MCF 10A (cell line): ENCODE measurements around the gene MAN2A2. TPM values are rescaled to one million over a fixed set of nuclear protein-coding genes. Genes with fewer than 3 reads are reported as not detected.

ENCODE experiments used
- BruUV-seq: library from RNA; stranded (reverse); fragments of 400-500 nt; replicated peaks from 2 replicates; lab custom pipeline; 2021; lab: Mats Ljungman, UMichigan
- CTCF ChIA-PET: fragments of 300-600 bp; sonication (Branson Sonifier 250); formaldehyde crosslinking; extraction: SDS; loops from one replicate; lab custom pipeline; 2021; ENCODE audit warnings: antibody characterized with exemption, inconsistent platforms; lab: Yijun Ruan, JAX
- POLR2A ChIA-PET: fragments of 300-600, 350-650 bp; sonication (Branson Sonifier 250); formaldehyde crosslinking; extraction: SDS; loops from one replicate; lab custom pipeline; 2020; ENCODE audit warnings: antibody characterized with exemption, inconsistent platforms; lab: Yijun Ruan, JAX
- DNase-seq: peaks from one replicate; pipeline ENCODE4 v3.0.0-alpha.2; 2018; ENCODE audit not compliant: unreplicated experiment
- H3K27ac Mint-ChIP-seq: one replicate; pipeline ENCODE4 v1.8.0; 2022; ENCODE audit warnings: mild to moderate bottlenecking, low read depth, mixed read lengths; ENCODE audit not compliant: unreplicated experiment
- H3K27me3 Mint-ChIP-seq: one replicate; pipeline ENCODE4 v1.8.0; 2022; ENCODE audit warnings: mixed read lengths; ENCODE audit not compliant: insufficient read depth, unreplicated experiment
- H3K36me3 Mint-ChIP-seq: one replicate; pipeline ENCODE4 v1.8.0; 2022; ENCODE audit warnings: mild to moderate bottlenecking, moderate library complexity, mixed read lengths; ENCODE audit not compliant: insufficient read depth, unreplicated experiment
- H3K4me1 Mint-ChIP-seq: one replicate; pipeline ENCODE4 v1.8.0; 2022; ENCODE audit warnings: mixed read lengths; ENCODE audit not compliant: insufficient read depth, unreplicated experiment
- H3K4me3 Mint-ChIP-seq: one replicate; pipeline ENCODE4 v1.8.0; 2022; ENCODE audit warnings: mild to moderate bottlenecking, moderate library complexity, mixed read lengths; ENCODE audit not compliant: unreplicated experiment
- H3K9me3 Mint-ChIP-seq: one replicate; pipeline ENCODE4 v1.8.0; 2022; ENCODE audit warnings: mixed read lengths; ENCODE audit not compliant: unreplicated experiment
- CTCF ChIP-seq: fragments of 200-600 bp; IDR thresholded peaks from one replicate; pipeline ENCODE4 v1.8.0; 2022; ENCODE audit warnings: antibody characterized with exemption, mild to moderate bottlenecking; ENCODE audit not compliant: unreplicated experiment
- intact Hi-C: fragments of 100-400 bp; cut with micrococcal nuclease; formaldehyde crosslinking; loops from 2 replicates; pipeline ENCODE4 v1.14.1; 2022
- total RNA-seq: library from RNA; stranded (reverse); gene quantifications from 2 replicates; pipeline ENCODE4 v1.2.3, GENCODE V29; 2022

Gene MAN2A2
- total RNA-seq, 1 experiment from 2014 or later = 42.4 TPM

- no TSS peak for BruUV-seq
- DNase-seq = no peak
- no peaks in the 10 kb centered on the region for H3K9me3 Mint-ChIP-seq
- no peak for TF ChIP-seq CTCF
- intact Hi-C loops = loop anchor here (1.0 kb wide), 1 partner anchor 31 kb away; the partner anchor contains the start of gene HDDC3
- H3K27me3 Mint-ChIP-seq = no peaks in the 10 kb centered on the region
- H3K27ac Mint-ChIP-seq = peak overlapping the region; percentile 57
- peak overlapping the region; percentile 82 for H3K4me3 Mint-ChIP-seq
- ChIA-PET CTCF (interaction anchor here (0.6 to 12.8 kb wide), 14 partner anchors 9 to 582 kb away, joined by 3 to 131 read pairs (median 3); partner anchors contain the start of genes FES, HDDC3 and UNC45A), POLR2A (interaction anchor here (0.5 to 7.9 kb wide), 5 partner anchors 8 to 194 kb away, joined by 3 to 150 read pairs (median 4); partner anchors contain the start of genes HDDC3 and UNC45A)
- peaks cover 10% of the 10 kb centered on the region for H3K4me1 Mint-ChIP-seq
- H3K36me3 Mint-ChIP-seq = peaks cover 8% of the 10 kb centered on the region
Observed at GRCh38 chr15:90901175-90902039, 1.7 kb upstream of the MAN2A2 start.

DNA sequence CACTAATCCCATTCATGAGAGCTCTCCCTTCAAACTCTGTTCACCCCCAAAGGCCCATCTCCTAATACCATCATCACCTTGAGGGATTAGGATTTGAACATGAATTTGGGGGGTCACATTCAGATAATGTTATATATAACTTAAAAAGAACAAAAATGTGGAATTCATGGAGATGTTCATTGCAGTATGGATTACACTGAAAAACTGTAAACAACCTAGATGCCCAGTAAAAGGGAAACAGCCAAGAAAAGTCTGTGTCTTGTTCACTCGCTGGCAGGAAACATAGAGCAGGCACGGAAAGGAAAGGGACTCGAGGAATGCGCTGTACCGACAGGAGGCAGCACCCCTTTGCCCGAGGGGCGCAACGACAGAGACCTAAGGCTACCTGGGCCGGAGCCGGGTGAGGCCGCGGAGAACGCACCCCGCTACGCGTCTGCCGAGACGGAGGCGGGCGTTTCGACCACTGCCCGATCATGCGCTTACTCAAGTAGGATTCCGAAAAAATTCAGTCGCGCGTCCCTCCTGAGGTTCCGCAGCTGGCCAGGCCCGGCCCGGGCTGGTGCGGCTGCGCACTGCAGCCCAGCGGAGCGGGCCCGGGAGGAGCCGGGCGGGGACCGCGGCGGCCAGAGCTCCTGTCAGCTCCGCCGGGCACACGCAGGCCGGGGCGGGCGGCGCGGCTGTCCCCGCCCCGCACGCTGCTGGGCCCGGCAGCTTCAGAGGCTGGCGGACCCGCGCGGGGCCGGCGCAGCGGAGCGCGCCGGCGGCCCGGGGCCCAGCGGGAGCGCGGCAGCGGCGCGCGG is 862 bp upstream of the MAN2A2 start:
- no peaks in the 10 kb centered on the region for H3K27me3 Mint-ChIP-seq
- BruUV-seq = TSS peak; percentile 51
- peak overlapping the region; percentile 82 for H3K4me3 Mint-ChIP-seq
- H3K27ac Mint-ChIP-seq = peak overlapping the region; percentile 57
- peaks cover 10% of the 10 kb centered on the region for H3K4me1 Mint-ChIP-seq
- peak; percentile 62 for TF ChIP-seq CTCF
- ChIA-PET POLR2A (interaction anchor here (0.5 to 7.9 kb wide), 12 partner anchors 9 to 987 kb away, joined by 3 to 150 read pairs (median 4); partner anchors contain the start of genes FURIN, HDDC3, PRC1 and RCCD1), CTCF (interaction anchor here (0.6 to 12.8 kb wide), 18 partner anchors 9 to 583 kb away, joined by 3 to 131 read pairs (median 3); partner anchors contain the start of genes FES, FURIN, HDDC3 and UNC45A)
- H3K9me3 Mint-ChIP-seq = no peaks in the 10 kb centered on the region
- intact Hi-C loops = loop anchor here (1.0 kb wide), 1 partner anchor 30 kb away; the partner anchor contains the start of gene HDDC3
- H3K36me3 Mint-ChIP-seq = peaks cover 15% of the 10 kb centered on the region
- peak; percentile 81 for DNase-seq

- Mint-ChIP-seq H3K36me3 (peaks cover 20% of the 10 kb centered on the region), H3K4me1 (peaks cover 10% of the 10 kb centered on the region), H3K27ac (peak overlapping the region; percentile 67), H3K9me3 (no peaks in the 10 kb centered on the region), H3K27me3 (no peaks in the 10 kb centered on the region), H3K4me3 (peak overlapping the region; percentile 82)
- POLR2A ChIA-PET = interaction anchor here (0.6 to 7.9 kb wide), 8 partner anchors 10 to 108 kb away, joined by 3 to 150 read pairs (median 4); partner anchors contain the start of genes FURIN, HDDC3 and UNC45A
- BruUV-seq = no TSS peak
- intact Hi-C loops = no loop called here
- CTCF ChIA-PET = interaction anchor here (0.6 to 12.8 kb wide), 4 partner anchors 18 to 335 kb away, joined by 3 to 131 read pairs (median 44); partner anchors contain the start of genes FES, HDDC3 and UNC45A
- TF ChIP-seq CTCF = no peak
- no peak for DNase-seq
Observed at GRCh38 chr15:90903733-90904536, 833 bp downstream of the MAN2A2 start.
